ENCODE results near the gene HMGCR.

HMGCR gene

GRCh38 chr5:75341934-75342333, 4.9 kb downstream of the HMGCR start:
- DNase-seq: no peak

DNA sequence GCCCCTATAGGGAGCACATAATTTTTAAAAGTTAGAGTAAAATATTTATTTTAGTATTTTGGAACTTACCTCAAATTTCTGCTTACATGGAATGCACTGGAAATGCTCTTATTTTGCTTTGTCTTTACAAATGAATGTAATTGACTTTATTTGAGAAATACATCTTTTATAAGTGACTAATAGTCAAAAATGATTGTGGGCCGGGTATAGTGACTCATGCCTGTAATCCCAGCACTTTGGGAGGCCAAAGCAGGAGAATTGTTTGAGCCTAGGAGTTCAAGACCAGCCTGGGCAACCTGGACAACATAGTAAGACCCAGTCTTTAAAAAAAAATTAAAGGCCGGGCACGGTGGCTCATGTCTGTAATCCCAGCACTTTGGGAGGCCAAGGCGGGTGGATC, 5.8 kb downstream of the HMGCR start:
- no peak for DNase-seq

GRCh38 chr5:75348241-75348640, 11.2 kb downstream of the HMGCR start:
- no peak for DNase-seq

DNA sequence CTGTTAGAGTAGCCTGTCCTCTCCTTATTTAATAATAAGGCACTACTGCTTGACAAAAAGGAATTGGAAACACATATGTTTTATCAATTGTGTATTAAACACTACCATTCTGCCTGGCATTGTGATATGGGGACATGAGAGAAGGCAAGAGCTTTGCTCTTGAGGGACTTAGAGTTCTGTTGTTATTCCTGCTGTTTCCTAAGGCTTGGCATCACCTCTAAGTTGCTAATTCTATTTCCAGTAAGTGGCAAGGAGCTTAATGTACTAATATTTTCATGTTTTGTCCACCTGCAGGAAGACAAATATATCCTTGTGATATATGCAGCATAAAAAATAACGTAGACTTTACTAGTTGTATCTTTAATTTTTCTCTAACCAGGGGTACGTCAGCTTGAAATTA, 12.6 kb downstream of the HMGCR start:
- no peak for DNase-seq

DNA sequence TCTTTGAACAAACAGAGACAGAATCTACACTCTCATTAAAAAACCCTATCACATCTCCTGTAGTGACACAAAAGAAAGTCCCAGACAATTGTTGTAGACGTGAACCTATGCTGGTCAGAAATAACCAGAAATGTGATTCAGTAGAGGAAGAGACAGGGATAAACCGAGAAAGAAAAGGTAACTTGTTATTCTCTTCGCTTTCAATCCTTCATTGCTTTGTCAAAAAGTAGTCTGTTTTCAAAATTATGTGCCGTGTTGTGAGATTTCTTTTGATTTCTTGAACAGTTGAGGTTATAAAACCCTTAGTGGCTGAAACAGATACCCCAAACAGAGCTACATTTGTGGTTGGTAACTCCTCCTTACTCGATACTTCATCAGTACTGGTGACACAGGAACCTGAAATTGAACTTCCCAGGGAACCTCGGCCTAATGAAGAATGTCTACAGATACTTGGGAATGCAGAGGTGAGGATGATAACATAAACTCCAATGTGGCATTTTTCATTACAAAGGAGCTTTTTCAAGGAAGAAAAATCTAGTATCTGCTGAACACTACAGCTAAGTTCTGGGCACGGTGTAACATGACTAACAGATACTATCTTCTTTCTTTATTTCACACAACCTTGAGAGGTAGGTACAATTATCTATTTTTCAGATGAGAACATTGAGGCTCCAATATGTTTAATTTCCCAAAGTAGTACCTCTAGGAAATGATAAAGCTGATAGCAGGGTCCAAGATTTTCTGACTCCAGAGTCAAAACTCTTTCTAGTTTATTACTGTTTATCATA, 14.3 kb downstream of the HMGCR start:
- no peak for DNase-seq

- no peak for DNase-seq
Observed at GRCh38 chr5:75355236-75355635, 18.2 kb downstream of the HMGCR start.

DNA sequence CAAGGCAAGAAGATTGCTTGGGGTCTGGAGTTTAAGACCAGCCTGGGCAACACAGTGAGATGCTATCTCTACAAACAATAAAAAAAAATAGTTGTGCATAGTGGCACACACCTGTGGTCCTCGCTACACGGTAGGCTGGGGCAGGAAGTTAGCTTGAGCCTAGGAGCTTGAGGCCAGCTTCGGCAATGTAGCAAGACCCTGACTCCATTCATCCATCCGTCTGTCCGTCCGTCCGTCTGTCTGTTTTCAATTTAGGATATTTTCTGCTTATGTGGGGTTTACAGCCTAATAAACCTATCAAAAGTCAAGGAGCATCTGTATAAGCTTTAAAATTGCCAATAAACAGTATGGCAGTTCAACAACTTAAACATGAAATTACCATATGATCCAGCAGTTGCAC, 19.7 kb downstream of the HMGCR start:
- no peak for DNase-seq

- DNase-seq: no peak
Observed at GRCh38 chr5:75358117-75358516, 21.1 kb downstream of the HMGCR start.

GRCh38 chr5:75361310-75361709, 24.3 kb downstream of the HMGCR start:
- DNase-seq: no peak

- DNase-seq: no peak
Observed at GRCh38 chr5:75362474-75362975, 25.5 kb downstream of the HMGCR start.

GRCh38 chr5:75363111-75363510, 26.1 kb downstream of the HMGCR start:
- DNase-seq: no peak

- DNase-seq: no peak
Observed at GRCh38 chr5:75363726-75364495, 26.9 kb downstream of the HMGCR start.

DNA sequence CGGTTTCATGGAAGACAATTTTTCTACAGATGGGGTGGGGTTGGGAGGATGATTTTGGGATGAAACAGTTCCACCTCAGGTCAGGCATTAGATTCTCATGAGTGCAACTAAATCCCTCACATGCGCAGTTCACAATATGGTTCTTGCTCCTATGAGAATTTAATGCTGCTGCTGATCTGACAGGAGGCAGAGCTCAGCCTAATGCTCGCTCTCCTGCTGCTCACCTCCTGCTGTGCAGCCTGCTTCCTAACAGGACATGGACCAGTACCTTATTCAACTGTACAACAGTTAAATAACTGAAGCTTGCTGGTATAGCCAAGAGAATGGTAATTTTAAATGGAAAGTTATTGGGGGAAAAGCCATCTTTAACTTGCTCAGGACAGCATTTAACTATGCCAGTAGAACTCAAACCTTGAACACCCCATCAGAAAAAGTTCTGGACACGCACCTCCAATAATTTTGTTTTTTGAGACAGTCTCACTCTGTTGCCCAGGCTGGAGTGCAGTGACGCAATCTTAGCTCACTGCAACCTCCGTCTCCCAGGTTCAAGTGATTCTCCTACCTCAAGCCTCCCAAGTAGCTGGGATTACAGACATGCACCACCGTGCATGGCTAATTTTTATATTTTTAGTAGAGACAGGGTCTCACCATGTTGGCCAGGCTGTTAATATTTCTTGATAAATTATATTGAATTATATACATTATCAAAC, 27.7 kb downstream of the HMGCR start:
- no peak for DNase-seq

- no peak for DNase-seq
Observed at GRCh38 chr5:75365740-75366139, 28.7 kb downstream of the HMGCR start.

DNA sequence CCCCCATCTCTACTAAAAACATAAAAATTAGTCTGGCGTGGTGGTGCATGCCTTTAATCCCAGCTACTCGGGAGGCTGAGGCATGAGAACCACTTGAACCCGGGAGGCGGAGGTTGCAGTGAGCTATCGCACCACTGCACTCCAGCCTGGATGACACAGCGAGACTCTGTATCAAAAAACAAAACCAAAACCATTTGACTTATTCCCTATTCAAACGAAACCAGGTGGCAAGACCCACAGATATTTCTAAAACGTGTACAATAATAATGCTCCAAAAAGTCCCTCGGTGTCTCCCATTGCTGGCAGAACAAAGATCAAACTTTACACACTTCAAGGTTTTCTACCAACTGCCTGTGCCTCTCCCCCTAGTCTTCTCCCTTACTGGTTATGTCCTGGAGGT, 29.8 kb downstream of the HMGCR start:
- no peak for DNase-seq

DNA sequence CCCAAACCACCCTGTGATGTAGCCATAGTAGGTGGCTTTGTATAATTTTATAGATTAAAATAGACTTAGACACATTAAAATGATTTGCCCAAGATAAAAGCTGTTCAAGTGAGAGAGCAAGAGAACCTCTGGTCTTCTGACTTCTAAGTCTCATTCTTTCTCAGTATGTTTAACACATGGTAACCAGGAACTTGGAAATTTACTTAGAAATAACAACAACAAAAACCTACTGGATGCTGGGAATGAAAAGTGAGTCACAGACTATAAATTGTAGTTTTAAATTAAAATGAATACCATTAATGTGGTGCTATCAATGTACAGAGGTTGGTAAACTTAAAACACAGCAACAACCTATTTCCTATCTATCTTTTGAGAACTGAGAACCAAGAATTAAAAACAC, 30.4 kb downstream of the HMGCR start:
- no peak for DNase-seq

- no peak for DNase-seq
Observed at GRCh38 chr5:75368391-75368790, 31.4 kb downstream of the HMGCR start.

- no peak for DNase-seq
Observed at GRCh38 chr5:75373862-75374261, 36.8 kb downstream of the HMGCR start.

GRCh38 chr5:75374394-75374814, 37.4 kb downstream of the HMGCR start:
- DNase-seq: no peak

GRCh38 chr5:75375414-75375813, 38.4 kb downstream of the HMGCR start:
- no peak for DNase-seq

- no peak for DNase-seq
Observed at GRCh38 chr5:75380099-75380498, 43.1 kb downstream of the HMGCR start.

DNA sequence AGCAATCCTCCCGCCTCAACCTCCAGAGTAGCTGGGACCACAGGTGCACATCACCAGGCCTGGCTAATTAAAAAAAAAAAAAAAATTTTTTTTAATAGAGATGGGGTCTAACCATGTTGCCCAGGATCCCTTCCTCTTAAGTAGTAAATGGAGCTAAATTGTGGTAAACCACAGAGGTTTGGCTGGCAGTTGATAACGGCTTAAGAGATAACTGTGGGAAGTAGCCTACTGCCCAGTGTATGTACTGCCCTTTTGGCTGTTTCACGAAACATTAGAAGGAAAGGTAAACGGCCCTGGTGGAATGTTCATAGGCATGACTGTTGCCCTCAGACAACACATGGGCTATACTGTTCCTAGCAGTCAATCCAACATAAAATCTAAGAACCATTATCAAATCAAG, 44.4 kb downstream of the HMGCR start:
- no peak for DNase-seq

GRCh38 chr5:75384218-75384617, 47.2 kb downstream of the HMGCR start:
- no peak for DNase-seq

DNA sequence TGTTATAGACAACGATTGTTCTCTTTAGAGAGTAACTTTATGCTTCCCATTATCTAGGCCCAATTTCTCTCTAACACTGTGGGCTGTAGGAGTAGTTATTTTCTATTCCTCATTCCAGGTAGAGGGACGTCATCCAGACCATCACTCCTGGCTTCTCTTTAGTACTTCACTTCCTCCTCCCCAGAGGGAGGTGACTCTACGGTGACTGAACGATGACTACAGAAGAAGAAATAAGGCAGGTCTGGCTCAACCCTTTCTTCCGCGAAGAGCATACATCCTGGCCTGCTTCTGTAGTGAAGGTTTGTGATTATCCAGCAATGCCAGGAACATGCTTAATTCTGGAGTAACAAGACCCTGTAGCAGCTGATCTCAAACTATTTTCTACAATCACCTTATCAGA, 50.8 kb downstream of the HMGCR start:
- DNase-seq: no peak

Data from CD4-positive, alpha-beta T cell treated with Interleukin-4 for 1 hour (primary cell).